ENCODE data around the gene BDNF.

The BDNF gene

DNA sequence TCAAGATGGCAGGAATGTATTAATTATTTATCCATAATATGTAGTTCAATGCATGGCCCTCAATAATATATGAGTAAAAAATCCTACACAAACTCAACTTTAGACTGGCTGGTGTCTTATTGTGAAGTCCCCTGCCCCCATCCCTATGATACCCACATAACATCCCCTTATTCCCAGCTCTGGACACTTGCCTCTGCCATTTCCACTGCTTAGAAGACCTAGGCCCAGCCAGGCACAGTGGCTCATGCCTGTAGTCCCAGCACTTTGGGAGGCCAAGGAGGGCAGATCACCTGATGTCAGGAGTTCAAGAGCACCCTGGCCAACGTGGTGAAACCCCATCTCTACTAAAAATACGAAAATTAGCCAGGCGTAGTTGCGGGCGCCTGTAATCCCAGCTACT is 84.4 kb downstream of the BDNF start:
- no peaks in the 10 kb centered on the region for H3K79me2 ChIP-seq (ENCODE audit: control insufficient read depth, insufficient read depth, low read length, unreplicated experiment)
- H2AFZ ChIP-seq (ENCODE audit: low read length, unreplicated experiment): no peak overlapping the region
- H3K36me3 ChIP-seq (ENCODE audit: insufficient read depth, low read length): no peaks in the 10 kb centered on the region
- H3K27ac ChIP-seq (ENCODE audit: low read depth, low read length): no peak overlapping the region
- H3K27me3 ChIP-seq (ENCODE audit: insufficient read depth, low read length): no peaks in the 10 kb centered on the region
- no peak overlapping the region for H3K4me3 ChIP-seq (ENCODE audit: low read depth, low read length)
- H3K4me1 ChIP-seq (ENCODE audit: control insufficient read depth, insufficient read depth, low read length, unreplicated experiment): peaks cover 10% of the 10 kb centered on the region

DNA sequence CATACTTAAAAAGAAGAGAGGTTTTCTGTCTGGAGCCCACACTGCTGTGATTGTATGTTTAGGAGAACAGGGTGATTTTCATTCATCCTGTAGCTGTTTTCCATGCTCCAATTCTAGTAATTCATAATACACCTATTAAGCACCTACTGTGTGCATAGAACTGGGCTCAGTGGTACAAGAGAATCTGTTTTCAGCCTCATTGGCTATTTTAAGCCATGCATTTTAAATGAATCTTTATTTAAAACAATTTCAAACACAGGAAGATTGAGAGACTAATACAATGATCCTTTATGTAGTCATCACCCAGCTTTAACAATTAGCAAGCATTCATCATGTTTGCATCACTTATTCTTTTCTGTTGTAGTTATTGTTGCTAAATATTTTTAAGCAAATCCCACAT is 86.2 kb downstream of the BDNF start:
- Histone ChIP-seq H3K4me1 (ENCODE audit: control insufficient read depth, insufficient read depth, low read length, unreplicated experiment) (peaks cover 4% of the 10 kb centered on the region), H3K4me3 (ENCODE audit: low read depth, low read length) (no peak overlapping the region), H3K27me3 (ENCODE audit: insufficient read depth, low read length) (no peaks in the 10 kb centered on the region), H3K27ac (ENCODE audit: low read depth, low read length) (no peak overlapping the region), H3K36me3 (ENCODE audit: insufficient read depth, low read length) (no peaks in the 10 kb centered on the region), H2AFZ (ENCODE audit: low read length, unreplicated experiment) (no peak overlapping the region), H3K79me2 (ENCODE audit: control insufficient read depth, insufficient read depth, low read length, unreplicated experiment) (no peaks in the 10 kb centered on the region)

DNA sequence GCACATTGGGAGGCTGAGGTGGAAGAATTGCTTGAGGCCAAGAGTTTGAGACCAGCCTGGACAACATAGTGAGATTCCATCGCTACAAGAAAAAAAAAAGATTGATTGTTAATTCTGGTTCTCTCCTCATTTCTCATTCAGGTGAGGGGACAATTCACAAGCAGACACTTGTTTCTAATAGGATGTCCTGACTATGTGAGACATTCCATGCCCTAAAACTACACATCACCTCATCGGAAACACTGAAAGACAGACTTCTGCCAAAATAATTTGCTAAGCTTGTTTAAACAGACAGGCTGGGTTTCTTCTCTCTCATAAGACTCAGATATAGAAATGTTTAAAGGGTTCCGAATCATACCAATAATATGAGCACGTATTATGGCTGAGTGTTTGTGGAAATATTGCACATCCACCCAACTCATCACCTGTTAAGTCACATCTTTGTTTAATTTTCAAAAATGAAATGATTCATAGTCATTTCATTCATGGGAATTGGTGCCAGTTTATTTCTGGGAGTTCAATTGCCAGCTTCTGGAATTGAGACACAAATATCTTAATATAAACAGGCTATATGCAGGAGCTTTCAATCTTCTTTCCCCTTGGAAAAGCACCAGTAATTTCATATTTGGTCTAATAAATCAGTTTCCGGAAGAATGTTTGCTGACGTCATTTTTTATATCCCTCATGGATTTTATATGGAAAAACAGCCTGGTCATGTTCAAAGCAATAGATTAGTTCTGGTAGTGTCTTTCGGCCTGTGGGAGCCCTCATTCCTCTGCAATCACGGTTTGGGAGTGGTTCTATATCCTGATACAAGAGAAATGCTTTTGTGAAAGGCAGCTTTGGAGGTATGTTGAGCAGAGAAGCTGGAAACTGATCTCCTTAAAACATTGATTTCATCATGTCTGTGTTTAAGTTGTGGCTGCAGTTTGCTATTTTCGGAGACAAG is 87.0 kb downstream of the BDNF start:
- Histone ChIP-seq H3K27me3 (ENCODE audit: insufficient read depth, low read length) (no peaks in the 10 kb centered on the region), H3K79me2 (ENCODE audit: control insufficient read depth, insufficient read depth, low read length, unreplicated experiment) (no peaks in the 10 kb centered on the region), H3K4me3 (ENCODE audit: low read depth, low read length) (no peak overlapping the region), H2AFZ (ENCODE audit: low read length, unreplicated experiment) (no peak overlapping the region), H3K27ac (ENCODE audit: low read depth, low read length) (no peak overlapping the region), H3K4me1 (ENCODE audit: control insufficient read depth, insufficient read depth, low read length, unreplicated experiment) (no peaks in the 10 kb centered on the region), H3K36me3 (ENCODE audit: insufficient read depth, low read length) (no peaks in the 10 kb centered on the region)

DNA sequence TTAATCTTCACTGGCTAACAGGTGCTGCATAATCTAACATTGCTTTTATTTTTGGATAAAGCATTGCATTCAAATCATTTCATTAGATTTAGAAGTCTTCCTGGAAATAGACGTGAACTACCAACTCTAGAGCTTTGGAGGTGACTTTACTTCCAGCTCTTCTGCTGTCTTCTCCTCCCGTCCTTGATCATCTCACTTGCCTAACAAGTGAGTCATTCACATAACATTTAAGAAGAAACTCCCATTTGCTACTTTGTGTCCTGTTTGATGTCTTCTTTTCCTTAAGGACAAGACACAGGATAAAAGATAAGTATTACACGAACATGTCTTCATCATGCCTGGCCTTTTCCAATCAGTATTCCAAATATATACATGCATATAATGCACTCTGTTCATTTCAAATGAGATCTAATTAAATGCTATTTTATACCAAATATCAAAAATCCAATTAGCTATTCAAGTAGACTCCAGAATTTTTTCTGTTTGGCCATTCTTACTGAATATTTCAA is 88.3 kb downstream of the BDNF start:
- Histone ChIP-seq H3K4me1 (ENCODE audit: control insufficient read depth, insufficient read depth, low read length, unreplicated experiment) (no peaks in the 10 kb centered on the region), H3K27ac (ENCODE audit: low read depth, low read length) (no peak overlapping the region), H3K79me2 (ENCODE audit: control insufficient read depth, insufficient read depth, low read length, unreplicated experiment) (no peaks in the 10 kb centered on the region), H3K27me3 (ENCODE audit: insufficient read depth, low read length) (no peaks in the 10 kb centered on the region), H3K36me3 (ENCODE audit: insufficient read depth, low read length) (no peaks in the 10 kb centered on the region), H3K4me3 (ENCODE audit: low read depth, low read length) (no peak overlapping the region), H2AFZ (ENCODE audit: low read length, unreplicated experiment) (no peak overlapping the region)

DNA sequence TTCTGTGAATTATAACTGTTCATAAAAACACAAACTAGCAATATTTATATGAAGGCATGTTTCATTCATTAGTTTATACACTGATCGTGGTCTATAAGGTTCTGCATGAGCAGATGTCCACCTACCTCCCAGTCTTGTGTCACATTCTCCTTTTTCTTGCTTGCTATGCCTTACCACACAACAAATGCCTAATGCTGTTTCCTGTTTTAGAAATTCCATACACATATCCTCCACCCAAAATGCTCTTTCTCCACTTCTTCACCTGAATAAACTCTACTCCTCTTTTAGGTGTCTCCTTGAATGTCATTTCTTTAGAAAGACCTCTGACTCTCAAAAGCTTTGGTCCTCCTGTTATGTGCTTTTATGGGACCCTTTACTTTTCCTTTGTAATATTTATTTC is 88.9 kb downstream of the BDNF start:
- no peaks in the 10 kb centered on the region for H3K4me1 ChIP-seq (ENCODE audit: control insufficient read depth, insufficient read depth, low read length, unreplicated experiment)
- H3K4me3 ChIP-seq (ENCODE audit: low read depth, low read length): no peak overlapping the region
- no peaks in the 10 kb centered on the region for H3K27me3 ChIP-seq (ENCODE audit: insufficient read depth, low read length)
- no peaks in the 10 kb centered on the region for H3K36me3 ChIP-seq (ENCODE audit: insufficient read depth, low read length)
- no peak overlapping the region for H2AFZ ChIP-seq (ENCODE audit: low read length, unreplicated experiment)
- no peaks in the 10 kb centered on the region for H3K79me2 ChIP-seq (ENCODE audit: control insufficient read depth, insufficient read depth, low read length, unreplicated experiment)
- H3K27ac ChIP-seq (ENCODE audit: low read depth, low read length): no peak overlapping the region

DNA sequence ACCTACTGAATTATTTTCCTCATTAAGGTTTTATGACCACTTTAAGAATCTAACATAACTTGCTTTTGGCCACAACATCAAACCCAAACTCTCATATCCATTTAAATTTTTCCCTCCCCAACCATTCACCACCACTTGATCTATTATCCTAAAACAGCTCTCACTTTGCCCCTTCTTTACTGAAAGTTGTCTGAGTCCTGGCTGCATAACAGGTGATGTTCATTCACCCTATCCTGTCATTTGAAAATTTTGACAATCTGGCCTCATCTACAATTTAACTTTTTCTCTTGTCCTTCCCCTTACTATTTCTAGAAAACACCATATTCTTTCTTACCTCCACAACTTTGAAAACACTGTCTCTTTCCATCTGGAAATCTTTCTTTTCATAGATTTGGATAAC is 89.3 kb downstream of the BDNF start:
- H3K79me2 ChIP-seq (ENCODE audit: control insufficient read depth, insufficient read depth, low read length, unreplicated experiment): no peaks in the 10 kb centered on the region
- H3K4me1 ChIP-seq (ENCODE audit: control insufficient read depth, insufficient read depth, low read length, unreplicated experiment): no peaks in the 10 kb centered on the region
- H3K27me3 ChIP-seq (ENCODE audit: insufficient read depth, low read length): no peaks in the 10 kb centered on the region
- no peak overlapping the region for H2AFZ ChIP-seq (ENCODE audit: low read length, unreplicated experiment)
- H3K4me3 ChIP-seq (ENCODE audit: low read depth, low read length): no peak overlapping the region
- no peak overlapping the region for H3K27ac ChIP-seq (ENCODE audit: low read depth, low read length)
- no peaks in the 10 kb centered on the region for H3K36me3 ChIP-seq (ENCODE audit: insufficient read depth, low read length)

DNA sequence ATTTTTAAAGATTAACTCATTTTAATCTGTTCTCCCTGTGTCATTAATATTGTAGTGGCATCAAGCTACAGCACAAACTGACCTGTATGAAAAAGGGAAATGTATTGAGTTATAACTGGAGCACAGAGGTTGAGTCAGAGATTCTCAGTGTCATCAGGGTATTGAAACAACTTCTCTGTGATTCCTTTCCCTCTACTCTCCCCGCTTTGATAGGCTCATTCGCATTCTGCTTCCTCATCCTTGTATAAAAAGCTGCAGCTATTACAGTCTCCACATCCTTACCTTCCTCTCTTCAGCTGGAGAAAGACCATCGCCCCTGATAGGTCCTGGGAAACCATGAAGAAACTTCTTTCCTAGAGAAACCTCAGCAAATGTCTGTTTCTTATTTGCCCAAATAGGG is 90.0 kb downstream of the BDNF start:
- H3K4me3 ChIP-seq (ENCODE audit: low read depth, low read length): no peak overlapping the region
- H3K36me3 ChIP-seq (ENCODE audit: insufficient read depth, low read length): no peaks in the 10 kb centered on the region
- H2AFZ ChIP-seq (ENCODE audit: low read length, unreplicated experiment): no peak overlapping the region
- H3K27me3 ChIP-seq (ENCODE audit: insufficient read depth, low read length): no peaks in the 10 kb centered on the region
- no peaks in the 10 kb centered on the region for H3K79me2 ChIP-seq (ENCODE audit: control insufficient read depth, insufficient read depth, low read length, unreplicated experiment)
- H3K4me1 ChIP-seq (ENCODE audit: control insufficient read depth, insufficient read depth, low read length, unreplicated experiment): no peaks in the 10 kb centered on the region
- H3K27ac ChIP-seq (ENCODE audit: low read depth, low read length): no peak overlapping the region

DNA sequence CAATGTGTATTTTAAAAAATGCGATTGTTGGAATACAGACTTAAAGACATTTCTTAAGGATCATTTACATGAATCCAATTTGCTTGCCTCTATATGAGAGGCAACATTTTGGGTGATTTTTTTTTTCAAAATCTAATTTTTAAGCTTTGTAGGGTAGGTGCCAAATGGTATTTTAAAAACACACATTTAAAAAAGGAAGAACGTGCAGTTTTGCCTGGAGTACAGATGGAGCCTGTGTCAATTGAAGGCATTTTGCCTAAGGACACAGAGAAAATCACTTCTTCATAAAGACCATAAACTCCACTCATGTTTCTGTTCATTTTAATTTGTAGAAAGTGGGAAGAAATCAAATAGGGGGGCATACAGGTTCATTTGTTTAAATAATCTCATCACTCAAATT is 91.3 kb downstream of the BDNF start:
- Histone ChIP-seq H3K4me3 (ENCODE audit: low read depth, low read length) (no peak overlapping the region), H3K27ac (ENCODE audit: low read depth, low read length) (no peak overlapping the region), H2AFZ (ENCODE audit: low read length, unreplicated experiment) (no peak overlapping the region), H3K4me1 (ENCODE audit: control insufficient read depth, insufficient read depth, low read length, unreplicated experiment) (no peaks in the 10 kb centered on the region), H3K27me3 (ENCODE audit: insufficient read depth, low read length) (no peaks in the 10 kb centered on the region), H3K79me2 (ENCODE audit: control insufficient read depth, insufficient read depth, low read length, unreplicated experiment) (no peaks in the 10 kb centered on the region), H3K36me3 (ENCODE audit: insufficient read depth, low read length) (no peaks in the 10 kb centered on the region)

DNA sequence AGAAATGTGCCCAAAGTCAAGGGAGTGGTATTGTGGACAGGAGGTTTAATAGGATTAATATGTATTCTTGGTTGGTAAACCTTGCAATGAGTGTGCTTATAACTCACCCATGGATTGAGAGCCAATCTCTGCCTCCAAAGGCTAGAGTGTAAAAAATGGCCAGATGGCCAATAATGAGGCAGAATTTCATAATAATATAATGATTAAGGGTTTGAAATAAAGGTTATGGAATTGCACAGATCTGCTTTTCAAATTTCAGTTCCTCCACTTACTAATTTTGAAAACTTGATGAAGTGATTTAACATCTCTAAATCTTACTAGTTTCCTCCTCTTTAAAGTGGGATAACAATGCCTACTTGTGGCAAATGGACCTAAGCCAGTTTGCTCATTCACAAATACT is 94.8 kb downstream of the BDNF start:
- H3K27ac ChIP-seq (ENCODE audit: low read depth, low read length): no peak overlapping the region
- H3K4me3 ChIP-seq (ENCODE audit: low read depth, low read length): no peak overlapping the region
- no peaks in the 10 kb centered on the region for H3K27me3 ChIP-seq (ENCODE audit: insufficient read depth, low read length)
- no peak overlapping the region for H2AFZ ChIP-seq (ENCODE audit: low read length, unreplicated experiment)
- no peaks in the 10 kb centered on the region for H3K36me3 ChIP-seq (ENCODE audit: insufficient read depth, low read length)
- no peaks in the 10 kb centered on the region for H3K4me1 ChIP-seq (ENCODE audit: control insufficient read depth, insufficient read depth, low read length, unreplicated experiment)
- H3K79me2 ChIP-seq (ENCODE audit: control insufficient read depth, insufficient read depth, low read length, unreplicated experiment): no peaks in the 10 kb centered on the region
